Endodermal cell (in vitro differentiated cells): Measurements from ENCODE around the gene INSRR. TPM values are rescaled to one million over a fixed set of nuclear protein-coding genes. Genes with fewer than 3 reads are reported as not detected.

Source experiments
- DNase-seq: peaks from one replicate; pipeline ENCODE4 v3.0.0-alpha.2; 2017
- H3K27ac ChIP-seq: 2 replicates; pipeline ENCODE4 v1.5.1; 2013; ENCODE audit warnings: mild to moderate bottlenecking, low read depth, low read length, moderate library complexity
- H3K27me3 ChIP-seq: 2 replicates; pipeline ENCODE4 v1.6.1; 2013; ENCODE audit warnings: mild to moderate bottlenecking, low read length, moderate library complexity; ENCODE audit not compliant: insufficient read depth, control insufficient read depth, poor library complexity, severe bottlenecking
- H3K36me3 ChIP-seq: 2 replicates; pipeline ENCODE4 v1.7.0; 2013; ENCODE audit warnings: mild to moderate bottlenecking, low read length, moderate library complexity; ENCODE audit not compliant: control insufficient read depth, insufficient read depth
- H3K4me1 ChIP-seq: one replicate; pipeline ENCODE4 v1.7.0; 2013; ENCODE audit warnings: low read length; ENCODE audit not compliant: control insufficient read depth, insufficient read depth
- H3K4me3 ChIP-seq: 2 replicates; pipeline ENCODE4 v1.5.1; 2013; ENCODE audit warnings: mild to moderate bottlenecking, low read length, moderate library complexity
- H3K9ac ChIP-seq: 2 replicates; pipeline ENCODE4 v1.6.1; 2013; ENCODE audit warnings: mild to moderate bottlenecking, low read length, moderate library complexity; ENCODE audit not compliant: poor library complexity, severe bottlenecking; ENCODE audit errors: extremely low read depth
- H3K9me3 ChIP-seq: 2 replicates; pipeline ENCODE4 v1.6.1; 2013; ENCODE audit warnings: mild to moderate bottlenecking, low read length, moderate library complexity; ENCODE audit not compliant: control insufficient read depth
- H3K27ac Mint-ChIP-seq: 2 replicates; pipeline ENCODE4 v1.8.0; 2020; ENCODE audit warnings: mixed read lengths
- H3K27me3 Mint-ChIP-seq: 2 replicates; pipeline ENCODE4 v1.8.0; 2021; ENCODE audit warnings: mild to moderate bottlenecking, mixed read lengths; ENCODE audit not compliant: insufficient read depth
- H3K36me3 Mint-ChIP-seq: 2 replicates; pipeline ENCODE4 v1.8.0; 2020; ENCODE audit warnings: low read depth, mixed read lengths
- H3K4me1 Mint-ChIP-seq: 2 replicates; pipeline ENCODE4 v1.8.0; 2020; ENCODE audit warnings: mixed read lengths
- H3K4me3 Mint-ChIP-seq: 2 replicates; pipeline ENCODE4 v1.8.0; 2020; ENCODE audit warnings: mild to moderate bottlenecking, moderate library complexity, mixed read lengths
- H3K9me3 Mint-ChIP-seq: 2 replicates; pipeline ENCODE4 v1.8.0; 2020; ENCODE audit warnings: mild to moderate bottlenecking, mixed read lengths
- WGBS, 2 experiments: methylation state at CpG; one replicate each; pipeline versions ENCODE4 v1.1.5 to v1.1.7; 2013; ENCODE audit warnings: missing lambda C conversion rate in 2 of 2, mixed read lengths in 1 of 2; ENCODE audit not compliant: insufficient coverage in 1 of 2, insufficient read length in 1 of 2; 5-methylcytosine and 5-hydroxymethylcytosine counted together
- total RNA-seq, 2 donors: library from RNA; stranded (reverse); fragmentation: NEBNext Ultra II Directional in 1 of 2; extraction: Animal tissue kit (Norgen Biotek cat#: 25700) in 1 of 2; gene quantifications; 2 replicates in 1 of 2; 3 replicates in 1 of 2; pipeline ENCODE4 v1.2.1, GENCODE V29; 2021
- TF ChIP-seq, protein P1 (sequence below): fragments of 200-600 bp; sonication (generic); conservative IDR thresholded peaks from 2 replicates; pipeline ENCODE4 v1.5.0; 2021; ENCODE audit warnings: antibody characterized with exemption, mild to moderate bottlenecking

INSRR gene
- total RNA-seq, 2 donors from 2014 or later, result 0.07 to 0.09 TPM

DNA sequence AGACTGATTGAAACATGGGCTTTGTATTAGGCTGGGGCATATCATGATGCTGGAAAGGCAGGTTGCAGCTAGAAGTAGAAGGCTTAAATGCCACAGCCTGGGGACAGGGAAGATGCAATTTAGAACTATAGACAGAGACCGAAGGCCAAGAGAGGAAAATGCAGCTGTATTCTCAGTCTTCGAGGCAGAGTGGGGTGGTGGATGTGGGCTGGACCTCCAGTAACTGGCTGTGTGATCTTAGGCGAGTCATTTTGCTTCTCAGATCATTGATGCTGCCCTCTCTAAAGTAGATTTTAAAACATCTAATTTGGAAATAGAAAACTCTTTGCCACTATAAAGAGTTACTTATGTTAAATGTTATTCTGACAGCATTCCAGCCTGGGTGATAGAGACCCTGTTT lies 24.6 kb downstream of the INSRR start:
- no peak overlapping the region for H3K27ac Mint-ChIP-seq
- Histone ChIP-seq H3K9me3 (no peaks in the 10 kb centered on the region), H3K9ac (no peak overlapping the region), H3K4me3 (no peak overlapping the region), H3K36me3 (no peaks in the 10 kb centered on the region), H3K4me1 (no peaks in the 10 kb centered on the region), H3K27me3 (peaks cover 69% of the 10 kb centered on the region), H3K27ac (no peak overlapping the region)
- no peaks in the 10 kb centered on the region for H3K36me3 Mint-ChIP-seq
- peaks cover 73% of the 10 kb centered on the region for H3K27me3 Mint-ChIP-seq
- TF ChIP-seq, protein P1, sequence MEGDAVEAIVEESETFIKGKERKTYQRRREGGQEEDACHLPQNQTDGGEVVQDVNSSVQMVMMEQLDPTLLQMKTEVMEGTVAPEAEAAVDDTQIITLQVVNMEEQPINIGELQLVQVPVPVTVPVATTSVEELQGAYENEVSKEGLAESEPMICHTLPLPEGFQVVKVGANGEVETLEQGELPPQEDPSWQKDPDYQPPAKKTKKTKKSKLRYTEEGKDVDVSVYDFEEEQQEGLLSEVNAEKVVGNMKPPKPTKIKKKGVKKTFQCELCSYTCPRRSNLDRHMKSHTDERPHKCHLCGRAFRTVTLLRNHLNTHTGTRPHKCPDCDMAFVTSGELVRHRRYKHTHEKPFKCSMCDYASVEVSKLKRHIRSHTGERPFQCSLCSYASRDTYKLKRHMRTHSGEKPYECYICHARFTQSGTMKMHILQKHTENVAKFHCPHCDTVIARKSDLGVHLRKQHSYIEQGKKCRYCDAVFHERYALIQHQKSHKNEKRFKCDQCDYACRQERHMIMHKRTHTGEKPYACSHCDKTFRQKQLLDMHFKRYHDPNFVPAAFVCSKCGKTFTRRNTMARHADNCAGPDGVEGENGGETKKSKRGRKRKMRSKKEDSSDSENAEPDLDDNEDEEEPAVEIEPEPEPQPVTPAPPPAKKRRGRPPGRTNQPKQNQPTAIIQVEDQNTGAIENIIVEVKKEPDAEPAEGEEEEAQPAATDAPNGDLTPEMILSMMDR, result no peak
- no peak overlapping the region for H3K4me3 Mint-ChIP-seq
- no peaks in the 10 kb centered on the region for H3K4me1 Mint-ChIP-seq
- WGBS, 2 experiments, result 90 to 100% methylated on average over 2 to 3 of the region's 3 CpGs
- H3K9me3 Mint-ChIP-seq, result no peaks in the 10 kb centered on the region
- no peak for DNase-seq

DNA sequence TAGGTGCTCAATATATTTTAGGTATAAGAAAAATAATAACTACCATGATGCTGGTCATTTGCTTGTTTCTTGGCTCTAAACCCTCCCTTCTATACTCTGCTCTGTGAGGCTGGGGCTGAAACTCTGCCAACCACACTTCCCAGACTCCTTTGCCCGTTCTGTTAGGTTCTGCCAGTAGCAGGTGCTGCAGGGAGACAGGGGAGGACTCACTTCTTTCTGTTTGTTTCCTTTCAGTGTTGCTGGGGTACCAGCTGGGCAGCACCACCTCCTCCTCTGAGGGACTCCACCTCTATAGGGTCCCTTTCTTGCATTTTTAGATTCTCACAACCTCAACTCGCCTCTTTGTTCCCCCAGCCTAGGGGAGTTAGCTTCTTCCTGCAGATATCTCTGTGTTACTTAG lies 25.3 kb downstream of the INSRR start:
- 71 to 82% methylated on average over 1 to 2 of the region's 2 CpGs for WGBS, 2 experiments
- DNase-seq, result no peak
- Histone ChIP-seq H3K36me3 (no peaks in the 10 kb centered on the region), H3K9me3 (no peaks in the 10 kb centered on the region), H3K27ac (no peak overlapping the region), H3K4me3 (no peak overlapping the region), H3K9ac (no peak overlapping the region), H3K27me3 (peaks cover 67% of the 10 kb centered on the region), H3K4me1 (no peaks in the 10 kb centered on the region)
- H3K4me3 Mint-ChIP-seq, result no peak overlapping the region
- no peaks in the 10 kb centered on the region for H3K36me3 Mint-ChIP-seq
- H3K4me1 Mint-ChIP-seq, result no peaks in the 10 kb centered on the region
- H3K27me3 Mint-ChIP-seq, result peaks cover 70% of the 10 kb centered on the region
- TF ChIP-seq, protein P1, result no peak
- no peak overlapping the region for H3K27ac Mint-ChIP-seq
- no peaks in the 10 kb centered on the region for H3K9me3 Mint-ChIP-seq

DNA sequence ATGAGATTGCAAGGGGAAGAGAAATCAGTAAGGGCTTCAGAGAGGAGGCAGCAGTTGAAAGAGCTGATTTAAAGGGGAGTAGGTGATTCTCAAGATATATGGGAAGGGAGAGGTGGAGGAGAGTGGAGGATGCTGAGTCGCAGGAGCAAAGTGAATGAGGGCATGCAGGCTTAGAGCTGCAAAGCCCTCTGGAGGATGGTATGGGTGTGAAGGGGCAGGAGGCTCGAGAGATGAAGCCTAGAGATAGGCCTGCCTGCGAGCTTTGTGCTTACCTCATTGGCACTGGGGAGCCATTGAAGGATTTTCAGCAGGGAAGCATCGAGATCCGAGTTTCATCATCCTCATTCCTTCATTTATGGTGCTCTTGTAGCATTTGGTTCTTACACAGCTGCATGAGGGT lies 26.5 kb downstream of the INSRR start:
- Histone ChIP-seq H3K27ac (no peak overlapping the region), H3K4me1 (no peaks in the 10 kb centered on the region), H3K9me3 (no peaks in the 10 kb centered on the region), H3K4me3 (no peak overlapping the region), H3K27me3 (peaks cover 56% of the 10 kb centered on the region), H3K36me3 (no peaks in the 10 kb centered on the region), H3K9ac (no peak overlapping the region)
- Mint-ChIP-seq H3K27ac (no peak overlapping the region), H3K9me3 (no peaks in the 10 kb centered on the region), H3K36me3 (no peaks in the 10 kb centered on the region), H3K4me1 (no peaks in the 10 kb centered on the region), H3K4me3 (no peak overlapping the region), H3K27me3 (peaks cover 61% of the 10 kb centered on the region)
- 53 to 75% methylated on average over 4 to 5 of the region's 5 CpGs for WGBS, 2 experiments
- TF ChIP-seq, protein P1, result peak; percentile 53
- DNase-seq, result peak; percentile 63
